Measurements from ENCODE around the gene PTGER2.

Gene PTGER2

DNA sequence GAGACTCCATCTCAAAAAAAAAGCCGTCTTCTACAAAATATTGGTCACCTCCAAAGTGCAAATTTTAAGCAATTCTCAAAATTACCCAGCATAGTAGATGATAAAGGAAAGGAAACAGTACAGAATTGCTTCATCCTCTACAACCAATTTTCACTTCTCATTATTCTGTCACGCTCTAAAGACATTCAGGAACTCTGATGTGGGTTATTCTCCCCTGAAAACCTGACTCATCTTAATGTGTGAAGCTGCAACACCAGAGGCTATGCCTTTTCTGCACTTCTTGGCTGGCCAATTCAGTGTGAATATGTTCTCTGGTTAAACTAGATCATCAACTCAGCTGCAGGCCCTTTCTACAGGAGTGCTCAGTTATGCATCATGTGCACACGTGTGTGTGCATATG lies 11.0 kb downstream of the PTGER2 start:
- Histone ChIP-seq H3F3A (ENCODE audit: insufficient read depth, low read length) (no peaks in the 10 kb centered on the region), H2AFZ (ENCODE audit: low read length) (no peak overlapping the region), H3K9me2 (ENCODE audit: low read depth, low read length) (no peaks in the 10 kb centered on the region), H3K4me2 (ENCODE audit: low read length) (no peak overlapping the region), H3K4me3 (ENCODE audit: low read depth, low read length, poor library complexity, severe bottlenecking) (no peak overlapping the region), H3K27ac (ENCODE audit: low read depth, low read length, poor library complexity, severe bottlenecking) (no peak overlapping the region), H3K9ac (ENCODE audit: low read length) (no peak overlapping the region), H4K20me1 (ENCODE audit: insufficient read depth, low read length) (no peaks in the 10 kb centered on the region), H3K4me1 (ENCODE audit: insufficient read depth, low read length, severe bottlenecking) (no peaks in the 10 kb centered on the region), H3K27me3 (ENCODE audit: insufficient read depth, low read length) (no peaks in the 10 kb centered on the region; the same call in 1 of the 2 replicates), H3K9me3 (ENCODE audit: low read length) (peaks cover 4% of the 10 kb centered on the region; the same call in 1 of the 2 replicates), H3K36me3 (ENCODE audit: insufficient read depth, low read length) (no peaks in the 10 kb centered on the region), H3K79me2 (ENCODE audit: insufficient read depth, low read length) (no peaks in the 10 kb centered on the region)
- no peak for TF ChIP-seq EZH2 (IDR thresholded peaks at IDR 0.05; ENCODE audit: borderline replicate concordance, low read length)
- TF ChIP-seq, protein P1, sequence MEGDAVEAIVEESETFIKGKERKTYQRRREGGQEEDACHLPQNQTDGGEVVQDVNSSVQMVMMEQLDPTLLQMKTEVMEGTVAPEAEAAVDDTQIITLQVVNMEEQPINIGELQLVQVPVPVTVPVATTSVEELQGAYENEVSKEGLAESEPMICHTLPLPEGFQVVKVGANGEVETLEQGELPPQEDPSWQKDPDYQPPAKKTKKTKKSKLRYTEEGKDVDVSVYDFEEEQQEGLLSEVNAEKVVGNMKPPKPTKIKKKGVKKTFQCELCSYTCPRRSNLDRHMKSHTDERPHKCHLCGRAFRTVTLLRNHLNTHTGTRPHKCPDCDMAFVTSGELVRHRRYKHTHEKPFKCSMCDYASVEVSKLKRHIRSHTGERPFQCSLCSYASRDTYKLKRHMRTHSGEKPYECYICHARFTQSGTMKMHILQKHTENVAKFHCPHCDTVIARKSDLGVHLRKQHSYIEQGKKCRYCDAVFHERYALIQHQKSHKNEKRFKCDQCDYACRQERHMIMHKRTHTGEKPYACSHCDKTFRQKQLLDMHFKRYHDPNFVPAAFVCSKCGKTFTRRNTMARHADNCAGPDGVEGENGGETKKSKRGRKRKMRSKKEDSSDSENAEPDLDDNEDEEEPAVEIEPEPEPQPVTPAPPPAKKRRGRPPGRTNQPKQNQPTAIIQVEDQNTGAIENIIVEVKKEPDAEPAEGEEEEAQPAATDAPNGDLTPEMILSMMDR (IDR thresholded peaks at IDR 0.05; ENCODE audit: low read length): no peak

DNA sequence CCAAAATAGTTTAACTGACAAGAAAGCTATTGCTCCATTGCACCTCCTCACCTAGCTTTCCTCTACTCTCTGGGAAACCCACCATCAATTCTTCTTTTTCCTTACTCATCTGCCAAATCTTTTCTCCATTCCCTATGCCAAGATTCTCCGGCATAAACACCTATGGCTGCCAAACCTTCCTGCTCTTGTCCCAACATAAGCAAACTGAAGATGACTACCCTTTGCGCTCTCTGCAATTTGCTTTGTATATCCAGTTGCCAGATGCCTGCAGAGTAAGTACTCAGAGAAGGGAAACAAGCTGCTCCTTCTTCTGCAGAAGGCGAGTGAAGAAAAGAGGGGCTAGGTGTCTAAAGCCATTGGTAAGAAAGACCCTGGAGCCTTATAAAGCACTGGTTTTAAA lies 11.5 kb downstream of the PTGER2 start:
- TF ChIP-seq, protein P1 (IDR thresholded peaks at IDR 0.05; ENCODE audit: low read length): no peak
- no peak for TF ChIP-seq EZH2 (IDR thresholded peaks at IDR 0.05; ENCODE audit: borderline replicate concordance, low read length)
- Histone ChIP-seq H3K36me3 (ENCODE audit: insufficient read depth, low read length) (no peaks in the 10 kb centered on the region), H3K9me3 (ENCODE audit: low read length) (peaks cover 4% of the 10 kb centered on the region; the same call in 1 of the 2 replicates)

DNA sequence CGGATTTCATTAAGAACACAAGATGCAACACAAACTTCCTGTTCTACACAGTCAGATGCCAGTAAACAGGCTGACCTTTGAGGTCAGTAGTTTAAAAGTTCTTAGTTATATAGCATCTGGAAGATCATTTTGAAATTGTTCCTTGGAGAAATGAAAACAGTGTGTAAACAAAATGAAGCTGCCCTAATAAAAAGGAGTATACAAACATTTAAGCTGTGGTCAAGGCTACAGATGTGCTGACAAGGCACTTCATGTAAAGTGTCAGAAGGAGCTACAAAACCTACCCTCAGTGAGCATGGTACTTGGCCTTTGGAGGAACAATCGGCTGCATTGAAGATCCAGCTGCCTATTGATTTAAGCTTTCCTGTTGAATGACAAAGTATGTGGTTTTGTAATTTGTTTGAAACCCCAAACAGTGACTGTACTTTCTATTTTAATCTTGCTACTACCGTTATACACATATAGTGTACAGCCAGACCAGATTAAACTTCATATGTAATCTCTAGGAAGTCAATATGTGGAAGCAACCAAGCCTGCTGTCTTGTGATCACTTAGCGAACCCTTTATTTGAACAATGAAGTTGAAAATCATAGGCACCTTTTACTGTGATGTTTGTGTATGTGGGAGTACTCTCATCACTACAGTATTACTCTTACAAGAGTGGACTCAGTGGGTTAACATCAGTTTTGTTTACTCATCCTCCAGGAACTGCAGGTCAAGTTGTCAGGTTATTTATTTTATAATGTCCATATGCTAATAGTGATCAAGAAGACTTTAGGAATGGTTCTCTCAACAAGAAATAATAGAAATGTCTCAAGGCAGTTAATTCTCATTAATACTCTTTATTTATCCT lies 13.5 kb downstream of the PTGER2 start:
- Histone ChIP-seq H3K4me1 (ENCODE audit: insufficient read depth, low read length, severe bottlenecking) (no peaks in the 10 kb centered on the region), H2AFZ (ENCODE audit: low read length) (no peak overlapping the region), H3K9ac (ENCODE audit: low read length) (no peak overlapping the region), H3K9me3 (ENCODE audit: low read length) (peaks cover 4% of the 10 kb centered on the region; the same call in 1 of the 2 replicates), H3K4me3 (ENCODE audit: low read depth, low read length, poor library complexity, severe bottlenecking) (no peak overlapping the region), H3K4me2 (ENCODE audit: low read length) (no peak overlapping the region), H3K36me3 (ENCODE audit: insufficient read depth, low read length) (no peaks in the 10 kb centered on the region), H3K79me2 (ENCODE audit: insufficient read depth, low read length) (no peaks in the 10 kb centered on the region), H3K9me2 (ENCODE audit: low read depth, low read length) (no peaks in the 10 kb centered on the region), H3K27me3 (ENCODE audit: insufficient read depth, low read length) (no peaks in the 10 kb centered on the region; the same call in 1 of the 2 replicates), H3F3A (ENCODE audit: insufficient read depth, low read length) (no peaks in the 10 kb centered on the region), H3K27ac (ENCODE audit: low read depth, low read length, poor library complexity, severe bottlenecking) (no peak overlapping the region), H4K20me1 (ENCODE audit: insufficient read depth, low read length) (no peaks in the 10 kb centered on the region)
- TF ChIP-seq, protein P1 (IDR thresholded peaks at IDR 0.05; ENCODE audit: low read length): no peak
- TF ChIP-seq EZH2 (IDR thresholded peaks at IDR 0.05; ENCODE audit: borderline replicate concordance, low read length): no peak

More for the DNA sequence above, 11.5 kb downstream of the PTGER2 start:
- Histone ChIP-seq H3F3A (ENCODE audit: insufficient read depth, low read length) (no peaks in the 10 kb centered on the region), H3K79me2 (ENCODE audit: insufficient read depth, low read length) (no peaks in the 10 kb centered on the region), H3K4me1 (ENCODE audit: insufficient read depth, low read length, severe bottlenecking) (no peaks in the 10 kb centered on the region), H3K9me2 (ENCODE audit: low read depth, low read length) (no peaks in the 10 kb centered on the region), H3K9ac (ENCODE audit: low read length) (no peak overlapping the region), H3K4me2 (ENCODE audit: low read length) (no peak overlapping the region), H4K20me1 (ENCODE audit: insufficient read depth, low read length) (no peaks in the 10 kb centered on the region), H3K4me3 (ENCODE audit: low read depth, low read length, poor library complexity, severe bottlenecking) (no peak overlapping the region), H3K27me3 (ENCODE audit: insufficient read depth, low read length) (no peaks in the 10 kb centered on the region; the same call in 1 of the 2 replicates), H2AFZ (ENCODE audit: low read length) (no peak overlapping the region), H3K27ac (ENCODE audit: low read depth, low read length, poor library complexity, severe bottlenecking) (no peak overlapping the region)
